NCI-H2107 (cell line): Measurements from ENCODE around the gene FOXRED1.
"Not testable (repeated sequence)": the region's sequence is repeated elsewhere in the genome, so short reads cannot be mapped to it uniquely, and the experiment has no call there.

Experiments
- DNase-seq: peaks from one replicate; lab custom pipeline; 2025; lab: John Stamatoyannopoulos, UW

FOXRED1 gene

DNA sequence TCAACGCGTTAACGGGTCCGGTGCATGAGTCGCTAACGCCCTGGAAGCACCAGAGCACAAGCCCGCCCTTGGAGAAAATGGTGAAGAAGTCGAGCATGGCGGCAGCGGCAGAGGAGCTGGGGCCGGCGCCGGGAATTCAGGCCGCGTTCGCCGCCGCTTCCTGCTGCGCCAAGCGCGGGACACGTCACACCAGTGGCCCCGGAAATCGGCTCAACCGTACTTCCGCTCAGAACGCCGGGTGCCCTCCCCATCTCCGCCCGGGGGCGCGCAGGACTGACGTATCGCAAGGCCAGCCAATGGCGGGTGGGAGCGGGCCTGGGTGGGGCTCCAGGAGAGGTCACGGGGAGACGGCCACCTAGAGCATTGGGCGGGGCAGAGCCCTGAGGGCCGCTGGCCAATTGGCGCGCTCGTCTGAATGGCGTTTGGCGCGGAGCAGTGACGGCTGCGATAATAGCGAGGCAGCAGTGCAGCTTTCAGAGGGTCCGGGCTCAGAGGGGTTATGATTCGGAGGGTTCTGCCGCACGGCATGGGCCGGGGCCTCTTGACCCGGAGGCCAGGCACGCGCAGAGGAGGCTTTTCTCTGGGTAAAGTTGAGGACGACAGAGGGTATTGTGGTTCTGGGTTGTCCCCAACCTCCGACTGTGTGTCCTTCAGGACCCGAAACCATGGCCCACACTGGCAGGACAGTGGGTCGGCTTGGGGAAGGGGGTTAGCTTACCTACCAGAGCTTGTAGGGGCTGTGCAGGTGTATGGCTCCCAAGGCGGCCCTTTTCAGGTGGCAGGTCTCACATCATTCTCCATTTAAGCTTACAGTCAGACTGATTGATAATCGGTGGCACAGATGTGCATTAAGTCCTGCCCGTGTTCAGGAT, at the start of gene FOXRED1, which contains the start of gene SRPRA:
Gene FOXRED1 (plus strand): TSS at position 447 of the 872 bp plus-strand sequence. CDS start 53 bp downstream, at position 500.
Gene SRPRA (minus strand): TSS at position 188 of the 872 bp plus-strand sequence. CDS start 91 bp downstream, at position 97.
- DNase-seq: peak; percentile 93

- DNase-seq: no peak
These were observed 49.4 kb upstream of the FOXRED1 start for GRCh38 chr11:126219547-126219946.

DNA sequence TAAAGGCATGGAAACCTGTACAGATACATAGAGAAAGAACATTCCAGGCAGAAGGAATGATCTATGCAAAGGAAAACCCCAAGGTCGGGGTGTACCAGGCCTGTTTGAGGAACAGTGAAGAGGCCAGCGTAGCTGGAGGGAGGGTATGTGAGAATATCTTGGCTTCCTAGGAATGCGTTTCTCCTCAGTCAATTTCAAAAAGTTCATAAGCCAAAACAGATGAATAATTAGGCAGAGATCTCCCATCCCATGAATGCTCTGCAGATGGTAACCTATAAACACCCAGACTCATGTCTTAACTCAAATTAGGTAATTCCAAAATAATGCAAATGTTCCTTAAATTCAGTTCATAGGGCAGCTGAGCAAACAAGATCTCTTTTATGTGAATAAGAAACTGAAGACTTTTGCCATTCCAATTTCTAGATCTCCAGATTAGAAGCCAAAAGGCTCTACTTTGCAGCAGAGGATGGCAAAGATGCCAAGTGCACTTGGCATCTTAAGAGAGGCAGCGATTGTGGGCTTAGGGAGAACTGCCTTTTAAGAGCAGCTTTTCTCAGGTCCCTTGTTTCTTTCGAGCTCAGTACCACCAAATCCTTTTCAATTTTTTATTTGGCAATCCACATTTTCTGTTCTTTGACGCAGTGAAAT, 44.2 kb upstream of the FOXRED1 start:
- DNase-seq: no peak

DNA sequence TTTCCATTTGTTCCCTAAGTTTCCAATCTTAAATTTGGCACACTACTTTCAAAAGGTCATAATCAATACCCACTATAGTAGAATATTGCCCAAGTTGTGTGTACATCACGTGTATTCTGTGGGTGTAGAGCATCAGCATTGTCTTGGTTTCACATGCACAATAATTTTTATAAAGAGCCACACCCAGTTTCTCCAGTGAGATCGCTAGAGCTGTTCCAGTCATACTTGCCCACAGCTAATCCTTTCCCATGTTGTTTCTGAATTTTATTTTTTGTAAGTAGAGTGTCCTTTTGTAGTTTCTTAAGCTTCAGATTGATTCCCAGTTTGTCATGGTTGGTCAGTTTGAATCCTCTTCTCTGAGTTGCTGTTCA, 43.7 kb upstream of the FOXRED1 start:
- no peak for DNase-seq

- DNase-seq: no peak
These were observed 42.4 kb upstream of the FOXRED1 start for GRCh38 chr11:126226334-126227084.

DNA sequence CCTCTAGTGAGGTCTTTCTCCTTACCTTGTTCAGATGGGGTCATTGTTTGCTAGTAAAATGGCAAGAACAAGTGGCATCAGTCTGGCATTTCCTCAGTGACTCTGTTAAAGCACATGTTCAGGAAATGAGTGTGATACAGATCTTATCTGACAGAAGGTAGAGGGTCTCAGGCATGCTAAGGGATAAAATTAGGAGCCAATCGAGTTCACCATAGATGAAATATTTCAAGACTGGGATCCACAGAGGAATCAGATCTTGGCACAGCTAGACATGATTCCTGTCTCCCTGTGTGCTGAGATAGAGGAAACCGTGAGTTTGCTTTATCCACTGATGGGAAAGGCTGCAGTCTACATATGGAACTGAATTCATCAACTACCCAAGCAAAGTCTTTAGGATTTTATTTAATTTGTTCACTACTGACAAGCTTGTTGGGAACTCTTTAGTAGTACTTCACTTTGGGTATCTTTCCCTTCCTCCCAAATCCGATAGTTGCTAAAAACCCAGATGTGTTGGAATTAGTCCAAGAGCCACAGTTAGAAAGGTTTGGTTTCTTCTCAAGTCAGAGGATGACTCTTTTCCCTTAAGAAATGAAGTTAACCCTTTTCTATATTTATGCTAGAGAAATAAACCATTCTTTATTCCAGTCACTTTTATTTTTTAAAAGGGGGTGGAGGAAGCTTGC, 39.0 kb upstream of the FOXRED1 start:
- no peak for DNase-seq

DNA sequence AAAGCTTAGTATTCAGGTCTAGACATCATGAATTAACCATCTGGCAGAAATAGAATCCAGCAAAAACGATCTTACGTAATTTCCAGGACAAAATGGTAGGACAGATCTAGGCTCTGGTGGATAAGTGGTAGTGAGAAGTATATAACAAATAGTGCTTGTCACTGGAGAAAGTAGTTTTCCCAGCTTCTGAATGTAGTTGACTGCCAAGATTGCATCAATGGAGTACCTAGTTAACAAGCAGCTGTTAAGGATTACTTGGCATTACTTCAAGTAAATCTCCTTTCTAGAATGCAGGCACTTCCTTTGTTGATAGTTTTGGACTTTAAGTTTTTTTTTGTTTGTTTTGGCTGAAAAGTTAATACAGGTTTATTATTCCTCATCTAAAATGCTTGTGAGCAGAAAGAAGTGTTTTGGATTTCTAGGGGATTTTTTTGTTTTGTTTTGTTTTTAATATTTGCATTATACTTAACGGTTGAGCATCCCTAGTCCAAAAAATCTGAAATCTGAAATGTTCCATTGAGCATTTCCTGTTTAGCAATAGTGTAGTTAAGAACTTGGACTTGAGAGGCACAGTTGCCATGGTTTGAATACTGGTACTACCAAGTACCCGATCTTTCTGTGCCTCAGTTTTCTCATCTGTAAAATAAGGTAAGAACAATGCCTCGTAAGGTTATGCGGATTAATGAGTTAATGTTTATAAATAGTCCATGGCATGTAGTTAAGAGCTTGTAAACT, 37.1 kb upstream of the FOXRED1 start:
- no peak for DNase-seq

GRCh38 chr11:126232683-126233082, 36.3 kb upstream of the FOXRED1 start:
- DNase-seq: no peak

DNA sequence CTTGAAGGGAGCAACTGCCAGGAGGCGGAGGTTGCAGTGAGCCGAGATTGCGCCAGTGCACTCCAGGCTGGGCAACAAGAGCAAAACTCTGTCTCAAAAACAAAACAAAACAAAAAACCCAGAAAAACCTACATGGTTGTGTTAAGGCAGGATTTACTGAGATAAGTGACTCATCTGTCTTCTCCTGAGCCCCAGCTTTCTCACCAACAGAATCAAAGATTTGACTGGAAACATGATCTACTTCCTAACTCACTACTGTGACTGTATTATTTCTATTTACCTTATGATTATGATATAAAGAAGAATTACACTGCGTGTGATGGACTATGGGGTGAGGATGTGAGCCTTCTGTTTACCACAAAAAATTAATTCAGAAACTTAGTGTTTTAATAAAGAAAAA, 35.6 kb upstream of the FOXRED1 start:
- DNase-seq: no peak

DNA sequence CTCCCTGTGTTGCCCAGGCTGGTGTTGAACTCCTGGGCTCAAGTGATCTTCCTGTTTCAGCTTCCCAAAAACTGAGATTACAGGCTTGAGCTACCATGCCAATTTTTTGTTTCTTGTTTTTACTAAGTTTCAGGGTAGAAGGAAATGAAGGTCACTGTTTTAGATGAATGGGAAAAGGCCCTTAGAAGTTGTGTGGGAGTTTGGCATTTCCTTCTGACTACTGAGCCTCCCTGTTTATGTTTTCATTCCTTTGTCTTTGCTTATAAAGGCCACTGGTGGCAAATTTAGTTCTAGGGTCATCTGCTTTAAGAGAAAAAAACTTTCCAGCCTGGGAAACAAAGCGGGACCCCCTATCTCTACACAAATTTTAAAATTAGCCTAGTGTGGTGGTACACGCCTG, 22.3 kb upstream of the FOXRED1 start:
- DNase-seq: no peak

DNA sequence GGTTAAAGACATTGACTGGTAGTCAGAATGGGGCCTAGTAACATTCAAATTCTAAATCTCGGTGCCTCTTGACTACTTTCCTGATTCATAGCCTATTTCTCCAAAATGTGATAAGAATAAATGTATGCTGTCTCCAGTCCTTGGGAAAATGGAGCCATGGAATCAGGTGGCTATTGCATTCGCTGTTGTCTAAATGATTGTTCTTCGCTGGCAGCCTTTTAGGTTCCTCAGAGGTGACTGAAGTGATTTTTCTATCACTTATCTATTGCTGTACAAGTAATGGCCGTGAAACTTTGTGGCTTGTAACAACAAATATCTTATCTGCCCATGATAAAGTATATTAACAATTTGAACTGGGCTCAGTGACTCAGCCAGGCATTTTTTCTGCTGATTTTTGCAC, 15.7 kb upstream of the FOXRED1 start:
- DNase-seq: no peak

GRCh38 chr11:126254819-126255218, 14.1 kb upstream of the FOXRED1 start:
- no peak for DNase-seq

DNA sequence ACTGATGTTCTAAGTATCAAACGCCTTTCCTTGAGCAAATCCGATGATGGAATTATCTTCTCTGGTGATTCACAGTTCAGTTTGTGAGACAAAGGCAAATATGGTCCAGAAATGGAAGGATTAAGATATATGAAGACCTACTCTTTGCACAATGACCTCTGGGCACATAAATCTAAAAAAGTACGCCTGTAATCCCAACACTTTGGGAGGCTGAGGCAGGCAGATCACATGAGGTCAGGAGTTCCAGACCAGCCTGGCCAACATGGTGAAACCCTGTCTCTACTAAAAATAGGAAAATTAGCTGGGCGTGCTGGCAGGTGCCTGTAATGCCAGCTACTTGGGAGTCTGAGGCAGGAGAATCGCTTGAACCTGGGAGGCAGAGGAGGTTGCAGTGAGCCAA, 13.4 kb upstream of the FOXRED1 start:
- not testable (repeated sequence) for DNase-seq

- DNase-seq: no peak
These were observed 12.7 kb upstream of the FOXRED1 start for GRCh38 chr11:126256216-126256615.

- no peak for DNase-seq
These were observed 11.8 kb upstream of the FOXRED1 start for GRCh38 chr11:126257144-126257543.

DNA sequence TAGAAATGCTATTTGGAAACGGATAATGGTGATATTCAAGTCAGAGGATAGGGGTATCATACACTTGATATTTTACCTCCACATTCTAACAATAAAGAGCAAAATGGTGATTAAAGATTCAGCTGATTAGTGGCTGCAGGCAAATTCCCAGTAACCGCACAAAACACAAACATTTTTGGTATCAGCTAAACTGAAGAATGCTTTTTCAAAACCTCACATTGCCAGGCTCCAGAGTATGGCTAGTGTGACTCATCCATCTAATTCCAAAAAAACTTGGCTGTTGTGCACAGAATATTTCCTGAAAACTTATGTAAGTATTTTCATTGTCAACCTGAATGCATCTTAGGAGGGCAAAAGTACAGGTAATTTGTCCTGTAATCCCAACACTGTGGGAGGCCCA, 11.2 kb upstream of the FOXRED1 start:
- DNase-seq: no peak

DNA sequence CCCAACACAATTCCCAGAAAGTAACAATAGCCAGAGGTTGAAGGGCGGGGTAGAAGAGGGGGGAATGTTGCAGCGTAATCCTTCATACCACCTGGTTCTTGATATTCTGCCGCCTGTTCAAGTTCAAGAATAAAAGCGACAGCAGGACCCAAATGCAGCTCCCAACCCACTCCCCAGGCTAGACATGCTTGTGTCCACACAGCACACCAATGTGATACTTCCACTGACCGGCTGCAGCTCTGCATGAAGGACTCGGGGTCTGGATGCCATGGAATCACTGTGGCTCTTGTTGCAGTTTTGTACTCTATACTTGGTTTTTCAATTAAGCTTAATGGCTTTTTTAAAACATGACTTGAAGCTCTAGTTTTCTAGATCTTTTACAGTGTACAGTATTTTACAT, 6.7 kb upstream of the FOXRED1 start:
- no peak for DNase-seq

DNA sequence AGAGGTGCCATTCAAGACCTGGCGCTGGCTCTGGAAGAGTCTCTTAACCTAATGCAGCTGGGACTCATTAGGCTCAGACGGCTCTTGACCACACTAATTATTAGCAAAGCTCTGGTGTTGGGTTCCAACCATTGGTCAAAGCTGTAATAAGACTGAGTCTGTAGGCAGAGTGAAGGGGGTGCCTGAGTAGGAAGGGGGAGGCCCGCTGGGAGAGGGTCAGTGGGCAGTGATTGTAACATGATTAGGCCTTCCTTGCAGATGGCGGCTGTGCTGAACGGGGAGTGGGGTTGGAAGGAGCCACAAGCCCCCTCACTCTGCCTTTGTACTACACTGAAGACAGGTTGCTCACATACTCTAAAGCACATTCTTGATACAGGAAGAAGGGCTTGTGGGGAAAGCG, 5.5 kb upstream of the FOXRED1 start:
- no peak for DNase-seq

DNA sequence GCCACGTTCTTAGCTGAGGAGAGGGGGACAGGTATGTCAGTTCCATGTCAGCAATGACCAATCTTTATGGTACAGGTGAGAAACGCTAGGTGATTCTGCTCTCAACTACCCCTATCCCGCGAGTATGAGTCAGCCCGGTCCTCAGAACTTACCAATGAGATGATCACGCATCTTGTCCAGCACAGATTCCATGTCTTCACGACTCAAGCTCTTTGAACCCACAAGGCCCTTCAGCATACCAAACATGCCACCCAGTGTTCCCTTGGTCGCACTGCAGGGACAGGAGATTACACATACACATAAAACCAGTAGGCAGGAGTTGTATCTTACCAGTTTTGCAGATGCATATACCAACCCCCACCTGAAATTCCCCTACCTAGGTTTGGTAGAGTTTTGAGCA, 3.1 kb upstream of the FOXRED1 start:
- DNase-seq: no peak

- no peak for DNase-seq
These were observed 1.3 kb upstream of the FOXRED1 start for GRCh38 chr11:126267650-126268049.

GRCh38 chr11:126268361-126268707, 620 bp upstream of the FOXRED1 start:
- no peak for DNase-seq

- DNase-seq: no peak
These were observed 8.4 kb downstream of the FOXRED1 start for GRCh38 chr11:126277322-126277721.
